ENCODE measurements around the gene GRID1.

DNA sequence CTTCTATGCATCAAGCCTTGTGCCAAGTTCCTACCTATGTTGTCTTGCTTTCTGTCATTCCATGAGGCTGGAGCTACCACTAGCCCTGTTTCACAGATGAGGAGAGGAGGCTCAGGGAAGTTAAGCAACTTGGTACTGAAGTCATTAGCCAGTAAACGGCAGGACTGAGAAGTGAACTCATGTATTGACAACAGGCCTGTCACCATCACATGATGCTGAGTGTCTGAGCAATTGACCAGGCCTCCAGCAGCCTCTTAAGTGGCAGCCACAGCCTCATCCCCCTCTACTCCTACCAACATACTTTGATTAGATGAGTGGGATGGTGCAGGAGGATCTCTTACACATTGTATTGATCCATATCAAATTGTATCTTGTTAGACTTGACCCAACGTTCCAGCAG, 317.6 kb downstream of the GRID1 start:
- TF ChIP-seq, protein P1, sequence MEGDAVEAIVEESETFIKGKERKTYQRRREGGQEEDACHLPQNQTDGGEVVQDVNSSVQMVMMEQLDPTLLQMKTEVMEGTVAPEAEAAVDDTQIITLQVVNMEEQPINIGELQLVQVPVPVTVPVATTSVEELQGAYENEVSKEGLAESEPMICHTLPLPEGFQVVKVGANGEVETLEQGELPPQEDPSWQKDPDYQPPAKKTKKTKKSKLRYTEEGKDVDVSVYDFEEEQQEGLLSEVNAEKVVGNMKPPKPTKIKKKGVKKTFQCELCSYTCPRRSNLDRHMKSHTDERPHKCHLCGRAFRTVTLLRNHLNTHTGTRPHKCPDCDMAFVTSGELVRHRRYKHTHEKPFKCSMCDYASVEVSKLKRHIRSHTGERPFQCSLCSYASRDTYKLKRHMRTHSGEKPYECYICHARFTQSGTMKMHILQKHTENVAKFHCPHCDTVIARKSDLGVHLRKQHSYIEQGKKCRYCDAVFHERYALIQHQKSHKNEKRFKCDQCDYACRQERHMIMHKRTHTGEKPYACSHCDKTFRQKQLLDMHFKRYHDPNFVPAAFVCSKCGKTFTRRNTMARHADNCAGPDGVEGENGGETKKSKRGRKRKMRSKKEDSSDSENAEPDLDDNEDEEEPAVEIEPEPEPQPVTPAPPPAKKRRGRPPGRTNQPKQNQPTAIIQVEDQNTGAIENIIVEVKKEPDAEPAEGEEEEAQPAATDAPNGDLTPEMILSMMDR (IDR thresholded peaks at IDR 0.05) = no peak
- TF ChIP-seq JUND (IDR thresholded peaks at IDR 0.05) = no peak
- no peak for TF ChIP-seq RAD21 (IDR thresholded peaks at IDR 0.05; ENCODE audit: low read length)
- no peak for TF ChIP-seq FOXJ3 (CRISPR knock-in tag; IDR thresholded peaks at IDR 0.05)
- no peak for TF ChIP-seq TAF1 (IDR thresholded peaks at IDR 0.05; ENCODE audit: borderline replicate concordance, low read depth, low read length)
- TF ChIP-seq SIN3A (IDR thresholded peaks at IDR 0.05; ENCODE audit: borderline replicate concordance, low read depth, low read length) = no peak
- no peak for TF ChIP-seq EZH2phosphoT487 (IDR thresholded peaks at IDR 0.05; ENCODE audit: borderline replicate concordance, low read depth)
- no peak for TF ChIP-seq GABPA (IDR thresholded peaks at IDR 0.05; ENCODE audit: low read depth)
- no peak for TF ChIP-seq EP300 (IDR thresholded peaks at IDR 0.05; ENCODE audit: borderline replicate concordance in 1 of 2, low read depth in 1 of 2, low read length in 1 of 2)
